Activated T-helper 17 cell treated with anti-CD3 and anti-CD28 coated beads, Interleukin-2, amount 50 U/mL, for 72 hours (primary cell): ENCODE measurements around the gene RABGAP1L. TPM values are rescaled to one million over a fixed set of nuclear protein-coding genes. Genes with fewer than 3 reads are reported as not detected.
"Not testable (repeated sequence)": the region's sequence is repeated elsewhere in the genome, so short reads cannot be mapped to it uniquely, and the experiment has no call there.

Experiments used
- ATAC-seq: fragments of 150-1000 bp; cut with Tn5 transposase; replicated peaks from 2 replicates; pipeline ENCODE4 v1.10.0; 2021; ENCODE audit warnings: mild to moderate bottlenecking, moderate library complexity
- H3K27ac Mint-ChIP-seq: one replicate; pipeline ENCODE4 v1.8.0; 2022; ENCODE audit warnings: mixed read lengths
- H3K27me3 Mint-ChIP-seq: one replicate; pipeline ENCODE4 v1.8.0; 2022; ENCODE audit warnings: mixed read lengths
- H3K36me3 Mint-ChIP-seq: one replicate; pipeline ENCODE4 v1.8.0; 2022; ENCODE audit warnings: low read depth, mild to moderate bottlenecking, mixed read lengths
- H3K4me1 Mint-ChIP-seq: one replicate; pipeline ENCODE4 v1.8.0; 2022; ENCODE audit warnings: mixed read lengths
- H3K4me3 Mint-ChIP-seq: one replicate; pipeline ENCODE4 v1.8.0; 2022; ENCODE audit warnings: mild to moderate bottlenecking, mixed read lengths
- H3K9me3 Mint-ChIP-seq: one replicate; pipeline ENCODE4 v1.8.0; 2022; ENCODE audit warnings: mixed read lengths
- total RNA-seq, 2 donors: library from RNA; stranded (reverse); gene quantifications; one replicate each; pipeline ENCODE4 v1.2.3, GENCODE V29; 2022

Gene RABGAP1L
- total RNA-seq, 2 donors from 2014 or later = 38.4 to 54.1 TPM

GRCh38 chr1:174700775-174701174 is 541.5 kb downstream of the RABGAP1L start:
- H3K36me3 Mint-ChIP-seq = peaks cover 18% of the 10 kb centered on the region
- ATAC-seq = no peak
- H3K27ac Mint-ChIP-seq = no peak overlapping the region
- H3K4me1 Mint-ChIP-seq = no peaks in the 10 kb centered on the region
- no peak overlapping the region for H3K4me3 Mint-ChIP-seq
- H3K9me3 Mint-ChIP-seq = no peaks in the 10 kb centered on the region
- H3K27me3 Mint-ChIP-seq = no peaks in the 10 kb centered on the region

- H3K36me3 Mint-ChIP-seq = peaks cover 21% of the 10 kb centered on the region
- no peak overlapping the region for H3K4me3 Mint-ChIP-seq
- no peaks in the 10 kb centered on the region for H3K27me3 Mint-ChIP-seq
- H3K27ac Mint-ChIP-seq = no peak overlapping the region
- H3K9me3 Mint-ChIP-seq = no peaks in the 10 kb centered on the region
- ATAC-seq = no peak
- no peaks in the 10 kb centered on the region for H3K4me1 Mint-ChIP-seq
Observed at GRCh38 chr1:174701565-174701964, 542.2 kb downstream of the RABGAP1L start.

GRCh38 chr1:174702011-174702410 is 542.7 kb downstream of the RABGAP1L start:
- ATAC-seq = no peak

GRCh38 chr1:174703309-174703708 is 544.0 kb downstream of the RABGAP1L start:
- Mint-ChIP-seq H3K4me1 (no peaks in the 10 kb centered on the region), H3K27ac (no peak overlapping the region), H3K9me3 (no peaks in the 10 kb centered on the region), H3K27me3 (no peaks in the 10 kb centered on the region), H3K4me3 (no peak overlapping the region), H3K36me3 (peaks cover 38% of the 10 kb centered on the region)
- no peak for ATAC-seq

More at GRCh38 chr1:174702011-174702410, 542.7 kb downstream of the RABGAP1L start:
- Mint-ChIP-seq H3K4me3 (no peak overlapping the region), H3K27ac (no peak overlapping the region), H3K27me3 (no peaks in the 10 kb centered on the region), H3K4me1 (no peaks in the 10 kb centered on the region), H3K36me3 (peaks cover 25% of the 10 kb centered on the region), H3K9me3 (no peaks in the 10 kb centered on the region)

- Mint-ChIP-seq H3K27me3 (no peaks in the 10 kb centered on the region), H3K27ac (no peak overlapping the region), H3K4me3 (no peak overlapping the region), H3K4me1 (no peaks in the 10 kb centered on the region), H3K9me3 (no peaks in the 10 kb centered on the region), H3K36me3 (peaks cover 40% of the 10 kb centered on the region)
- no peak for ATAC-seq
Observed at GRCh38 chr1:174704300-174704699, 545.0 kb downstream of the RABGAP1L start.

- Mint-ChIP-seq H3K27me3 (no peaks in the 10 kb centered on the region), H3K4me1 (no peaks in the 10 kb centered on the region), H3K9me3 (peaks cover 4% of the 10 kb centered on the region), H3K36me3 (peaks cover 29% of the 10 kb centered on the region), H3K27ac (no peak overlapping the region), H3K4me3 (no peak overlapping the region)
- no peak for ATAC-seq
Observed at GRCh38 chr1:174710868-174711845, 551.8 kb downstream of the RABGAP1L start.

GRCh38 chr1:174711848-174712247 is 552.5 kb downstream of the RABGAP1L start:
- peaks cover 23% of the 10 kb centered on the region for H3K36me3 Mint-ChIP-seq
- not testable (repeated sequence) for ATAC-seq, H3K27me3 Mint-ChIP-seq, H3K27ac Mint-ChIP-seq, H3K4me3 Mint-ChIP-seq, H3K4me1 Mint-ChIP-seq, H3K9me3 Mint-ChIP-seq

- Mint-ChIP-seq H3K27me3 (no peaks in the 10 kb centered on the region), H3K9me3 (peaks cover 4% of the 10 kb centered on the region), H3K27ac (no peak overlapping the region), H3K36me3 (peaks cover 16% of the 10 kb centered on the region), H3K4me1 (no peaks in the 10 kb centered on the region), H3K4me3 (no peak overlapping the region)
- ATAC-seq = no peak
Observed at GRCh38 chr1:174712541-174712940, 553.2 kb downstream of the RABGAP1L start.

- ATAC-seq = no peak
- Mint-ChIP-seq H3K4me1 (no peaks in the 10 kb centered on the region), H3K27me3 (no peaks in the 10 kb centered on the region), H3K27ac (no peak overlapping the region), H3K9me3 (peaks cover 4% of the 10 kb centered on the region), H3K36me3 (peaks cover 8% of the 10 kb centered on the region), H3K4me3 (no peak overlapping the region)
Observed at GRCh38 chr1:174713796-174714195, 554.5 kb downstream of the RABGAP1L start.

- ATAC-seq = no peak
- Mint-ChIP-seq H3K4me1 (no peaks in the 10 kb centered on the region), H3K27me3 (no peaks in the 10 kb centered on the region), H3K27ac (no peak overlapping the region), H3K4me3 (no peak overlapping the region), H3K9me3 (peaks cover 4% of the 10 kb centered on the region), H3K36me3 (no peaks in the 10 kb centered on the region)
Observed at GRCh38 chr1:174719194-174719593, 559.9 kb downstream of the RABGAP1L start.

- H3K4me1 Mint-ChIP-seq = no peaks in the 10 kb centered on the region
- no peak overlapping the region for H3K27ac Mint-ChIP-seq
- no peaks in the 10 kb centered on the region for H3K36me3 Mint-ChIP-seq
- no peak overlapping the region for H3K4me3 Mint-ChIP-seq
- peaks cover 4% of the 10 kb centered on the region for H3K9me3 Mint-ChIP-seq
- no peak for ATAC-seq
- H3K27me3 Mint-ChIP-seq = no peaks in the 10 kb centered on the region
Observed at GRCh38 chr1:174720618-174721017, 561.3 kb downstream of the RABGAP1L start.

- no peak for ATAC-seq
- Mint-ChIP-seq H3K4me3 (no peak overlapping the region), H3K4me1 (no peaks in the 10 kb centered on the region), H3K9me3 (peaks cover 4% of the 10 kb centered on the region), H3K36me3 (no peaks in the 10 kb centered on the region), H3K27me3 (no peaks in the 10 kb centered on the region), H3K27ac (no peak overlapping the region)
Observed at GRCh38 chr1:174721246-174721645, 561.9 kb downstream of the RABGAP1L start.

- H3K4me1 Mint-ChIP-seq = no peaks in the 10 kb centered on the region
- no peak overlapping the region for H3K4me3 Mint-ChIP-seq
- no peaks in the 10 kb centered on the region for H3K36me3 Mint-ChIP-seq
- ATAC-seq = no peak
- no peak overlapping the region for H3K27ac Mint-ChIP-seq
- peaks cover 4% of the 10 kb centered on the region for H3K9me3 Mint-ChIP-seq
- no peaks in the 10 kb centered on the region for H3K27me3 Mint-ChIP-seq
Observed at GRCh38 chr1:174723816-174724215, 564.5 kb downstream of the RABGAP1L start.

GRCh38 chr1:174724219-174724618 is 564.9 kb downstream of the RABGAP1L start:
- Mint-ChIP-seq H3K27me3 (no peaks in the 10 kb centered on the region), H3K4me1 (no peaks in the 10 kb centered on the region), H3K4me3 (no peak overlapping the region), H3K27ac (no peak overlapping the region), H3K9me3 (peaks cover 2% of the 10 kb centered on the region), H3K36me3 (no peaks in the 10 kb centered on the region)
- no peak for ATAC-seq

- Mint-ChIP-seq H3K36me3 (no peaks in the 10 kb centered on the region), H3K27ac (no peak overlapping the region), H3K27me3 (no peaks in the 10 kb centered on the region), H3K4me3 (no peak overlapping the region), H3K9me3 (no peaks in the 10 kb centered on the region), H3K4me1 (no peaks in the 10 kb centered on the region)
- no peak for ATAC-seq
Observed at GRCh38 chr1:174726167-174726879, 567.0 kb downstream of the RABGAP1L start.
